SK-N-DZ (cell line): ENCODE measurements around the gene SAMD1.

Experiments
- DNase-seq: peaks from one replicate; pipeline ENCODE4 v3.0.0-alpha.2; 2015; ENCODE audit warnings: low spot score

Gene SAMD1

GRCh38 chr19:14039181-14039580 is 51.4 kb downstream of the SAMD1 start:
- no peak for DNase-seq
